PC-9 (cell line): ENCODE measurements around the gene PEAK3.

ENCODE experiments used
- EZH2 ChIP-seq: fragments of 200-600 bp; sonication (generic); IDR thresholded peaks from 2 replicates; pipeline ENCODE4 v1.8.0; 2017; ENCODE audit warnings: antibody characterized with exemption, low read depth
- TF ChIP-seq, protein P1 (sequence below): fragments of 200-600 bp; sonication (generic); conservative IDR thresholded peaks from 2 replicates; pipeline ENCODE4 v1.6.1; 2017; ENCODE audit warnings: mixed run types, antibody characterized with exemption, mild to moderate bottlenecking, moderate library complexity

DNA sequence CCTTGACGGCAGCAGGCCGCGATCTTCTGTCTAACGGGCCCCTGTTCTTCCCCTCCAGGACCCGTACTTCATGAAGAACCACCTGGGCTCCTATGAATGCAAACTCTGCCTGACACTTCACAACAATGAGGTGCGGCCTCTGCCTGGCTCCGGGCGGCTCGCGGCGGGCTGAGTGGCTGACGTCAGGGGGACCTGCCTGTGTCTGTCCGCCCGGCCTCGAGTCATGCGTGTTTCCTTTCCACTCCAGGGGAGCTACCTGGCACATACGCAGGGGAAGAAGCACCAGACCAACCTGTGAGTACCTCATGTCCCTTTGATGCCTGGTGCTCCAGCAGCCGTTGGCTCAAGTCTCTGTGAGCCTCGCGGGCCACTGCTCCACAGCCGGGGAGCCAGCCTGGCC is 37.5 kb downstream of the PEAK3 start:
- TF ChIP-seq, protein P1, sequence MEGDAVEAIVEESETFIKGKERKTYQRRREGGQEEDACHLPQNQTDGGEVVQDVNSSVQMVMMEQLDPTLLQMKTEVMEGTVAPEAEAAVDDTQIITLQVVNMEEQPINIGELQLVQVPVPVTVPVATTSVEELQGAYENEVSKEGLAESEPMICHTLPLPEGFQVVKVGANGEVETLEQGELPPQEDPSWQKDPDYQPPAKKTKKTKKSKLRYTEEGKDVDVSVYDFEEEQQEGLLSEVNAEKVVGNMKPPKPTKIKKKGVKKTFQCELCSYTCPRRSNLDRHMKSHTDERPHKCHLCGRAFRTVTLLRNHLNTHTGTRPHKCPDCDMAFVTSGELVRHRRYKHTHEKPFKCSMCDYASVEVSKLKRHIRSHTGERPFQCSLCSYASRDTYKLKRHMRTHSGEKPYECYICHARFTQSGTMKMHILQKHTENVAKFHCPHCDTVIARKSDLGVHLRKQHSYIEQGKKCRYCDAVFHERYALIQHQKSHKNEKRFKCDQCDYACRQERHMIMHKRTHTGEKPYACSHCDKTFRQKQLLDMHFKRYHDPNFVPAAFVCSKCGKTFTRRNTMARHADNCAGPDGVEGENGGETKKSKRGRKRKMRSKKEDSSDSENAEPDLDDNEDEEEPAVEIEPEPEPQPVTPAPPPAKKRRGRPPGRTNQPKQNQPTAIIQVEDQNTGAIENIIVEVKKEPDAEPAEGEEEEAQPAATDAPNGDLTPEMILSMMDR = no peak
- no peak for TF ChIP-seq EZH2
